Neural cell (in vitro differentiated cells): ENCODE measurements around the gene BCL2L11. TPM values are rescaled to one million over a fixed set of nuclear protein-coding genes. Genes with fewer than 3 reads are reported as not detected.

Experiments used
- H2AFZ ChIP-seq: fragments of 200-600, 300-800 bp; sonication (generic), shearing (Covaris generic); 2 replicates; pipeline ENCODE4 v1.6.0; 2014; ENCODE audit warnings: low read depth, mild to moderate bottlenecking, antibody characterized with exemption, low read length, moderate library complexity
- H3F3A ChIP-seq: fragments of 200-600 bp; shearing (Covaris generic); 2 replicates; pipeline ENCODE4 v1.6.1; 2016; ENCODE audit warnings: mild to moderate bottlenecking, moderate library complexity, mixed read lengths, antibody characterized with exemption, low read length; ENCODE audit not compliant: insufficient read depth, poor library complexity, severe bottlenecking
- H3K27ac ChIP-seq: fragments of 200-600, 300-800 bp; sonication (generic), shearing (Covaris generic); 2 replicates; pipeline ENCODE4 v1.5.1; 2014; ENCODE audit warnings: mild to moderate bottlenecking, low read length, moderate library complexity
- H3K27me3 ChIP-seq: fragments of 300-800, 200-600 bp; sonication (generic), shearing (Covaris generic); 2 replicates; pipeline ENCODE4 v1.6.0; 2014; ENCODE audit warnings: mild to moderate bottlenecking, low read depth, low read length, moderate library complexity; ENCODE audit not compliant: insufficient read depth
- H3K36me3 ChIP-seq: fragments of 300-800, 200-600 bp; sonication (generic), shearing (Covaris generic); 2 replicates; pipeline ENCODE4 v1.5.1; 2014; ENCODE audit warnings: mild to moderate bottlenecking, antibody characterized with exemption, low read length, moderate library complexity; ENCODE audit not compliant: insufficient read depth
- H3K4me2 ChIP-seq: fragments of 300-800, 200-600 bp; sonication (generic), shearing (Covaris generic); 2 replicates; pipeline ENCODE4 v1.6.0; 2014; ENCODE audit warnings: mild to moderate bottlenecking, low read length
- H3K4me3 ChIP-seq: fragments of 300-800, 200-600 bp; sonication (generic), shearing (Covaris generic); 2 replicates; pipeline ENCODE4 v1.5.1; 2014; ENCODE audit warnings: mild to moderate bottlenecking, low read length, moderate library complexity
- H3K79me2 ChIP-seq: fragments of 200-600 bp; shearing (Covaris generic); replicated peaks from 2 replicates; pipeline ENCODE4 v1.6.0; 2014; ENCODE audit warnings: mild to moderate bottlenecking, low read length, moderate library complexity; ENCODE audit not compliant: insufficient read depth
- H3K9ac ChIP-seq: fragments of 300-800, 200-600 bp; sonication (generic), shearing (Covaris generic); 2 replicates; pipeline ENCODE4 v1.6.1; 2016; ENCODE audit warnings: mild to moderate bottlenecking, low read length, mixed read lengths
- H3K9me2 ChIP-seq: fragments of 200-600 bp; shearing (Covaris generic); 2 replicates; pipeline ENCODE4 v1.6.1; 2016; ENCODE audit warnings: mild to moderate bottlenecking, low read length, mixed read lengths; ENCODE audit not compliant: insufficient read depth
- H3K9me3 ChIP-seq: fragments of 200-600, 300-800 bp; sonication (generic), shearing (Covaris generic); 2 replicates; pipeline ENCODE4 v1.6.1; 2016; ENCODE audit warnings: mild to moderate bottlenecking, mixed run types, low read length, moderate library complexity, mixed read lengths
- H4K20me1 ChIP-seq: fragments of 200-600 bp; shearing (Covaris generic); 2 replicates; pipeline ENCODE4 v1.6.1; 2016; ENCODE audit warnings: mild to moderate bottlenecking, mixed run types; ENCODE audit not compliant: insufficient read depth
- EP300 ChIP-seq: fragments of 450-650 bp; conservative IDR thresholded peaks from 2 replicates; pipeline ENCODE4 v1.6.1; 2014; ENCODE audit warnings: antibody characterized with exemption, mild to moderate bottlenecking, moderate library complexity; ENCODE audit not compliant: poor library complexity, severe bottlenecking
- EZH2 ChIP-seq: fragments of 200-600, 300-800 bp; shearing (Covaris generic), sonication (generic); IDR thresholded peaks from 2 replicates; pipeline ENCODE4 v1.6.1; 2014; ENCODE audit warnings: antibody characterized with exemption, low read length, borderline replicate concordance, mild to moderate bottlenecking; ENCODE audit not compliant: insufficient read depth, poor library complexity, severe bottlenecking
- MXI1 ChIP-seq: fragments of 450-650 bp; conservative IDR thresholded peaks from 2 replicates; pipeline ENCODE4 v1.6.1; 2014; ENCODE audit warnings: antibody characterized with exemption, mild to moderate bottlenecking; ENCODE audit not compliant: poor library complexity, severe bottlenecking
- POLR2AphosphoS5 ChIP-seq: IDR thresholded peaks from 2 replicates; pipeline ENCODE4 v1.6.1; 2012
- RAD21 ChIP-seq: fragments of 450-650 bp; conservative IDR thresholded peaks from 2 replicates; pipeline ENCODE4 v1.6.1; 2014; ENCODE audit warnings: antibody characterized with exemption, mild to moderate bottlenecking, moderate library complexity
- REST ChIP-seq: IDR thresholded peaks from 2 replicates; pipeline ENCODE4 v1.6.1; 2012; ENCODE audit warnings: borderline replicate concordance
- SMC3 ChIP-seq: fragments of 450-650 bp; conservative IDR thresholded peaks from 2 replicates; pipeline ENCODE4 v1.6.1; 2014; ENCODE audit warnings: antibody characterized with exemption, mild to moderate bottlenecking, moderate library complexity; ENCODE audit not compliant: poor library complexity
- TAF1 ChIP-seq: IDR thresholded peaks from 2 replicates; pipeline ENCODE4 v1.6.1; 2012; ENCODE audit warnings: low read depth
- polyA plus RNA-seq: library from polyadenylated mRNA; depleted of rRNA; stranded (reverse); fragments of >200 nt; gene quantifications from 2 replicates; pipeline ENCODE4 v1.2.3, GENCODE V29; 2014
- TF ChIP-seq, protein P1 (sequence below): fragments of 450-650 bp; IDR thresholded peaks from 2 replicates; pipeline ENCODE4 v1.5.1; 2014; ENCODE audit warnings: antibody characterized with exemption, mild to moderate bottlenecking, moderate library complexity; ENCODE audit not compliant: poor library complexity, severe bottlenecking

The BCL2L11 gene
- polyA plus RNA-seq, 1 donor from 2014 or later = 2.6 TPM

GRCh38 chr2:111204706-111205105, 84.0 kb downstream of the BCL2L11 start:
- H2AFZ ChIP-seq = no peak overlapping the region
- H4K20me1 ChIP-seq = no peaks in the 10 kb centered on the region
- H3K36me3 ChIP-seq = no peaks in the 10 kb centered on the region
- no peak overlapping the region for H3K4me2 ChIP-seq
- H3K27ac ChIP-seq = no peak overlapping the region
- H3F3A ChIP-seq = no peaks in the 10 kb centered on the region
- H3K4me3 ChIP-seq = no peak overlapping the region
- H3K9ac ChIP-seq = no peak overlapping the region
- no peaks in the 10 kb centered on the region for H3K9me2 ChIP-seq
- no peak for TF ChIP-seq RAD21
- no peak for TF ChIP-seq EZH2
- TF ChIP-seq, protein P1, sequence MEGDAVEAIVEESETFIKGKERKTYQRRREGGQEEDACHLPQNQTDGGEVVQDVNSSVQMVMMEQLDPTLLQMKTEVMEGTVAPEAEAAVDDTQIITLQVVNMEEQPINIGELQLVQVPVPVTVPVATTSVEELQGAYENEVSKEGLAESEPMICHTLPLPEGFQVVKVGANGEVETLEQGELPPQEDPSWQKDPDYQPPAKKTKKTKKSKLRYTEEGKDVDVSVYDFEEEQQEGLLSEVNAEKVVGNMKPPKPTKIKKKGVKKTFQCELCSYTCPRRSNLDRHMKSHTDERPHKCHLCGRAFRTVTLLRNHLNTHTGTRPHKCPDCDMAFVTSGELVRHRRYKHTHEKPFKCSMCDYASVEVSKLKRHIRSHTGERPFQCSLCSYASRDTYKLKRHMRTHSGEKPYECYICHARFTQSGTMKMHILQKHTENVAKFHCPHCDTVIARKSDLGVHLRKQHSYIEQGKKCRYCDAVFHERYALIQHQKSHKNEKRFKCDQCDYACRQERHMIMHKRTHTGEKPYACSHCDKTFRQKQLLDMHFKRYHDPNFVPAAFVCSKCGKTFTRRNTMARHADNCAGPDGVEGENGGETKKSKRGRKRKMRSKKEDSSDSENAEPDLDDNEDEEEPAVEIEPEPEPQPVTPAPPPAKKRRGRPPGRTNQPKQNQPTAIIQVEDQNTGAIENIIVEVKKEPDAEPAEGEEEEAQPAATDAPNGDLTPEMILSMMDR = no peak
- TF ChIP-seq EP300 = no peak
- no peak for TF ChIP-seq POLR2AphosphoS5
- no peak for TF ChIP-seq REST
- TF ChIP-seq MXI1 = no peak
- TF ChIP-seq TAF1 = no peak
- no peaks in the 10 kb centered on the region for H3K27me3 ChIP-seq
- no peaks in the 10 kb centered on the region for H3K79me2 ChIP-seq
- H3K9me3 ChIP-seq = no peaks in the 10 kb centered on the region

DNA sequence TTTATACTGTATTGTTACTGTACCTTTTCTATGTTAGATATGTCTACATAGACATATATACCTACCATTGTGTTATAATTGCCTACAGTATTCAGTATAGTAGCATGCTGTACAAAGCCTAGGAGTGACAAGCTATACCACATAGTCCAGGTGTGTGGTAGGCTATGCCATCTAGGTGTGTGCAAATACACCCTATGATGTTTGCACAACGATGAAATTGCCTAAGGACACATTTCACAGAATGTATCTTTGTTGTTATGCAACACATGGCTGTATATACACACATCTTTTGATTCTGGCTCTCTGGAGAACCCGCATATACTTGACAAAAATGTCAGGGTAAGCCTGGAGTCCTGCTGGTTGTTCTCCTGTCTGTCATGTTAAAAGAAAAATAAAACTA, 85.1 kb downstream of the BCL2L11 start:
- H3K27me3 ChIP-seq = no peaks in the 10 kb centered on the region
- no peak overlapping the region for H3K4me2 ChIP-seq
- no peak overlapping the region for H2AFZ ChIP-seq
- H3K36me3 ChIP-seq = no peaks in the 10 kb centered on the region
- no peaks in the 10 kb centered on the region for H3F3A ChIP-seq
- H3K9me3 ChIP-seq = no peaks in the 10 kb centered on the region
- H4K20me1 ChIP-seq = no peaks in the 10 kb centered on the region
- no peak for TF ChIP-seq SMC3
- TF ChIP-seq EZH2 = no peak
- TF ChIP-seq EP300 = no peak
- TF ChIP-seq REST = no peak
- no peaks in the 10 kb centered on the region for H3K79me2 ChIP-seq
- H3K9me2 ChIP-seq = no peaks in the 10 kb centered on the region
- H3K27ac ChIP-seq = no peak overlapping the region
- no peak overlapping the region for H3K4me3 ChIP-seq
- no peak overlapping the region for H3K9ac ChIP-seq
